Neural cell (in vitro differentiated cells): ENCODE measurements around the gene MEF2A.

Experiments used
- EZH2 ChIP-seq: fragments of 200-600, 300-800 bp; shearing (Covaris generic), sonication (generic); IDR thresholded peaks from 2 replicates; pipeline ENCODE4 v1.6.1; 2014; ENCODE audit warnings: antibody characterized with exemption, low read length, borderline replicate concordance, mild to moderate bottlenecking; ENCODE audit not compliant: insufficient read depth, poor library complexity, severe bottlenecking
- MXI1 ChIP-seq: fragments of 450-650 bp; conservative IDR thresholded peaks from 2 replicates; pipeline ENCODE4 v1.6.1; 2014; ENCODE audit warnings: antibody characterized with exemption, mild to moderate bottlenecking; ENCODE audit not compliant: poor library complexity, severe bottlenecking
- POLR2AphosphoS5 ChIP-seq: IDR thresholded peaks from 2 replicates; pipeline ENCODE4 v1.6.1; 2012
- TF ChIP-seq, protein P1 (sequence below): fragments of 450-650 bp; IDR thresholded peaks from 2 replicates; pipeline ENCODE4 v1.5.1; 2014; ENCODE audit warnings: antibody characterized with exemption, mild to moderate bottlenecking, moderate library complexity; ENCODE audit not compliant: poor library complexity, severe bottlenecking
- TF ChIP-seq, protein P2 (sequence below): IDR thresholded peaks from 2 replicates; pipeline ENCODE4 v1.6.1; 2012; ENCODE audit warnings: borderline replicate concordance

DNA sequence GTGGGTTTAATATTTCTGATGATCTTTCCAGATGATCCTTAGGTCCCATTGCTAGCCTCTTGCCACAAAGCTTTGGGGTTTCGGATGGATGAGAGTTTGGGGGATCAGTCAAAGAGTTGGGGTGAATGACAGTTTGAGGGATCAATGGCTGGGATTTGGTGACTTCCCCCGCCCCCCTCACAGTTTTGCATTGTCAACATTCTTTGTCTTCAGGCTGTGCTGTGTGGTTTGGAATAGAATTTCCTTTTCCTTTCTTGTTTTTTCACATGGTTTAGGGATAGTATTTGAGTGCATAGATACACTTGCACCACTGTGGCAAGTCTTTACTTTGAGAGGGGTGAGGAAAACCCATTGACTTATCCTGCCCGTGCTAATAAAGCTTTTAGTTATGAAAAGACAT lies 14.3 kb downstream of the MEF2A start:
- TF ChIP-seq, protein P1, sequence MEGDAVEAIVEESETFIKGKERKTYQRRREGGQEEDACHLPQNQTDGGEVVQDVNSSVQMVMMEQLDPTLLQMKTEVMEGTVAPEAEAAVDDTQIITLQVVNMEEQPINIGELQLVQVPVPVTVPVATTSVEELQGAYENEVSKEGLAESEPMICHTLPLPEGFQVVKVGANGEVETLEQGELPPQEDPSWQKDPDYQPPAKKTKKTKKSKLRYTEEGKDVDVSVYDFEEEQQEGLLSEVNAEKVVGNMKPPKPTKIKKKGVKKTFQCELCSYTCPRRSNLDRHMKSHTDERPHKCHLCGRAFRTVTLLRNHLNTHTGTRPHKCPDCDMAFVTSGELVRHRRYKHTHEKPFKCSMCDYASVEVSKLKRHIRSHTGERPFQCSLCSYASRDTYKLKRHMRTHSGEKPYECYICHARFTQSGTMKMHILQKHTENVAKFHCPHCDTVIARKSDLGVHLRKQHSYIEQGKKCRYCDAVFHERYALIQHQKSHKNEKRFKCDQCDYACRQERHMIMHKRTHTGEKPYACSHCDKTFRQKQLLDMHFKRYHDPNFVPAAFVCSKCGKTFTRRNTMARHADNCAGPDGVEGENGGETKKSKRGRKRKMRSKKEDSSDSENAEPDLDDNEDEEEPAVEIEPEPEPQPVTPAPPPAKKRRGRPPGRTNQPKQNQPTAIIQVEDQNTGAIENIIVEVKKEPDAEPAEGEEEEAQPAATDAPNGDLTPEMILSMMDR: no peak
- no peak for TF ChIP-seq POLR2AphosphoS5
- TF ChIP-seq, protein P2, sequence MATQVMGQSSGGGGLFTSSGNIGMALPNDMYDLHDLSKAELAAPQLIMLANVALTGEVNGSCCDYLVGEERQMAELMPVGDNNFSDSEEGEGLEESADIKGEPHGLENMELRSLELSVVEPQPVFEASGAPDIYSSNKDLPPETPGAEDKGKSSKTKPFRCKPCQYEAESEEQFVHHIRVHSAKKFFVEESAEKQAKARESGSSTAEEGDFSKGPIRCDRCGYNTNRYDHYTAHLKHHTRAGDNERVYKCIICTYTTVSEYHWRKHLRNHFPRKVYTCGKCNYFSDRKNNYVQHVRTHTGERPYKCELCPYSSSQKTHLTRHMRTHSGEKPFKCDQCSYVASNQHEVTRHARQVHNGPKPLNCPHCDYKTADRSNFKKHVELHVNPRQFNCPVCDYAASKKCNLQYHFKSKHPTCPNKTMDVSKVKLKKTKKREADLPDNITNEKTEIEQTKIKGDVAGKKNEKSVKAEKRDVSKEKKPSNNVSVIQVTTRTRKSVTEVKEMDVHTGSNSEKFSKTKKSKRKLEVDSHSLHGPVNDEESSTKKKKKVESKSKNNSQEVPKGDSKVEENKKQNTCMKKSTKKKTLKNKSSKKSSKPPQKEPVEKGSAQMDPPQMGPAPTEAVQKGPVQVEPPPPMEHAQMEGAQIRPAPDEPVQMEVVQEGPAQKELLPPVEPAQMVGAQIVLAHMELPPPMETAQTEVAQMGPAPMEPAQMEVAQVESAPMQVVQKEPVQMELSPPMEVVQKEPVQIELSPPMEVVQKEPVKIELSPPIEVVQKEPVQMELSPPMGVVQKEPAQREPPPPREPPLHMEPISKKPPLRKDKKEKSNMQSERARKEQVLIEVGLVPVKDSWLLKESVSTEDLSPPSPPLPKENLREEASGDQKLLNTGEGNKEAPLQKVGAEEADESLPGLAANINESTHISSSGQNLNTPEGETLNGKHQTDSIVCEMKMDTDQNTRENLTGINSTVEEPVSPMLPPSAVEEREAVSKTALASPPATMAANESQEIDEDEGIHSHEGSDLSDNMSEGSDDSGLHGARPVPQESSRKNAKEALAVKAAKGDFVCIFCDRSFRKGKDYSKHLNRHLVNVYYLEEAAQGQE: no peak
- no peak for TF ChIP-seq EZH2
- TF ChIP-seq MXI1: no peak
